ENCODE results near the gene DISP2. TPM values are rescaled to one million over a fixed set of nuclear protein-coding genes. Genes with fewer than 3 reads are reported as not detected.

The DISP2 gene
- total and polyA plus RNA-seq, 2 of the 8 experiments (the other 6 are each of a cell fraction or from before 2014, with no cell fraction given) = 0.45 to 1.2 TPM

DNA sequence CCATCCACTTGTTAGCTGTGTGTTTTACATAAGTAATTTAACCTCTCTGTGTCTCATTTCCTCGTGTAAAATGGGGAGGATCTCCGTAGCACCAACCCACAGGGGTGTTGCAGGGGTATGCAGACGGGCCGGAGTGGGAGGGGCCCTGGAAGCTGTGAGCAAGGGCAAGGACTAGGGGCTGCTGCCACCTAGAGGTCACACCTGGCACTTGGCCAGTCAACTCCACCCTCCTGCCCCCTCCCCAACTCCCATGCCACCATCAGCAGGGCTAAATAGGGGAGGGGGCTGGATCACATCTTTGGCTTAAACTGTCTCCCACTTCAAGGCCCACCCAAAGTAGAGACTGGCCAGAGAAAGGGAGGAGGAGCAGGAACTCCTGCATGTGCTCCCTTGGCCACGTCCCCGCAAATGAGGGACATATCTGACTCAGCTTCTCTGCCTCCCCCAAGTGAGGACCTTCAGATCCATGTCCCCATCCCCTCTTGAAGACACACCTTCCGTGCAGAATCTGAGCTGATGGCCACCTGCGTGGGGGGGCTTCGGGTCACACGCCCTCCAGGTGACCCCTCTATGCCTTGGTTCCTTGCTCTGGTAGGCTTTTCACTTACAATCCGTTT, 19.9 kb upstream of the DISP2 start (continued):
- TF ChIP-seq, protein P1, sequence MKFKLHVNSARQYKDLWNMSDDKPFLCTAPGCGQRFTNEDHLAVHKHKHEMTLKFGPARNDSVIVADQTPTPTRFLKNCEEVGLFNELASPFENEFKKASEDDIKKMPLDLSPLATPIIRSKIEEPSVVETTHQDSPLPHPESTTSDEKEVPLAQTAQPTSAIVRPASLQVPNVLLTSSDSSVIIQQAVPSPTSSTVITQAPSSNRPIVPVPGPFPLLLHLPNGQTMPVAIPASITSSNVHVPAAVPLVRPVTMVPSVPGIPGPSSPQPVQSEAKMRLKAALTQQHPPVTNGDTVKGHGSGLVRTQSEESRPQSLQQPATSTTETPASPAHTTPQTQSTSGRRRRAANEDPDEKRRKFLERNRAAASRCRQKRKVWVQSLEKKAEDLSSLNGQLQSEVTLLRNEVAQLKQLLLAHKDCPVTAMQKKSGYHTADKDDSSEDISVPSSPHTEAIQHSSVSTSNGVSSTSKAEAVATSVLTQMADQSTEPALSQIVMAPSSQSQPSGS (IDR thresholded peaks at IDR 0.05; ENCODE audit: low read length) = no peak
- TF ChIP-seq CREB1 (IDR thresholded peaks at IDR 0.05) (0 out of 2 replicates have a peak, but pooled peaks have one; percentile 21), TEAD4 (IDR thresholded peaks at IDR 0.05; ENCODE audit: low read depth, low read length) (peak; percentile 47; the same call in 1 of the 2 replicates), YY1 (IDR thresholded peaks at IDR 0.05; ENCODE audit: low read depth, low read length) (0 out of 2 replicates have a peak, but pooled peaks have one; percentile 13), CHD2 (IDR thresholded peaks at IDR 0.05; ENCODE audit: low read length) (no peak), CEBPB (IDR thresholded peaks at IDR 0.05; ENCODE audit: low read depth, low read length) (no peak)
- TF ChIP-seq, protein P2, sequence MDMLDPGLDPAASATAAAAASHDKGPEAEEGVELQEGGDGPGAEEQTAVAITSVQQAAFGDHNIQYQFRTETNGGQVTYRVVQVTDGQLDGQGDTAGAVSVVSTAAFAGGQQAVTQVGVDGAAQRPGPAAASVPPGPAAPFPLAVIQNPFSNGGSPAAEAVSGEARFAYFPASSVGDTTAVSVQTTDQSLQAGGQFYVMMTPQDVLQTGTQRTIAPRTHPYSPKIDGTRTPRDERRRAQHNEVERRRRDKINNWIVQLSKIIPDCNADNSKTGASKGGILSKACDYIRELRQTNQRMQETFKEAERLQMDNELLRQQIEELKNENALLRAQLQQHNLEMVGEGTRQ (IDR thresholded peaks at IDR 0.05; ENCODE audit: low read length) = no peak

Measured in H1 (cell line).